NCI-H1417 treated with DMSO at 0.1 percent for 48 hours (cell line): ENCODE data around the gene PLA2G2F.

Source experiments
- DNase-seq: peaks from one replicate; lab custom pipeline; 2025; lab: John Stamatoyannopoulos, UW

PLA2G2F gene

GRCh38 chr1:20143318-20143717, 4.2 kb downstream of the PLA2G2F start:
- DNase-seq, result no peak

GRCh38 chr1:20143734-20144565, 4.8 kb downstream of the PLA2G2F start:
- DNase-seq, result no peak

GRCh38 chr1:20147846-20148570, 8.9 kb downstream of the PLA2G2F start:
- DNase-seq, result no peak

- no peak for DNase-seq
Observed at GRCh38 chr1:20148571-20149500, 9.7 kb downstream of the PLA2G2F start.

- DNase-seq, result no peak
Observed at GRCh38 chr1:20149601-20150325, 10.6 kb downstream of the PLA2G2F start.

- no peak for DNase-seq
Observed at GRCh38 chr1:20150326-20150705, 11.2 kb downstream of the PLA2G2F start.

GRCh38 chr1:20150969-20151368, 11.8 kb downstream of the PLA2G2F start:
- DNase-seq, result no peak

GRCh38 chr1:20151906-20152598, 12.9 kb downstream of the PLA2G2F start:
- DNase-seq, result no peak

- DNase-seq, result no peak
Observed at GRCh38 chr1:20152599-20152930, 13.4 kb downstream of the PLA2G2F start.

- DNase-seq, result no peak
Observed at GRCh38 chr1:20153000-20153418, 13.9 kb downstream of the PLA2G2F start.

- no peak for DNase-seq
Observed at GRCh38 chr1:20154301-20154831, 15.2 kb downstream of the PLA2G2F start.

- no peak for DNase-seq
Observed at GRCh38 chr1:20158358-20159070, 19.4 kb downstream of the PLA2G2F start.

GRCh38 chr1:20160034-20160433, 20.9 kb downstream of the PLA2G2F start:
- no peak for DNase-seq

- no peak for DNase-seq
Observed at GRCh38 chr1:20164694-20165202, 25.6 kb downstream of the PLA2G2F start.

- DNase-seq, result no peak
Observed at GRCh38 chr1:20165522-20165951, 26.4 kb downstream of the PLA2G2F start.

- DNase-seq, result no peak
Observed at GRCh38 chr1:20166051-20166450, 26.9 kb downstream of the PLA2G2F start.

GRCh38 chr1:20167126-20167525, 28.0 kb downstream of the PLA2G2F start:
- DNase-seq, result no peak

- DNase-seq, result no peak
Observed at GRCh38 chr1:20168564-20169491, 29.7 kb downstream of the PLA2G2F start.

- no peak for DNase-seq
Observed at GRCh38 chr1:20169932-20170331, 30.8 kb downstream of the PLA2G2F start.
